IMR-90 (cell line): ENCODE data around the gene MMP14. TPM values are rescaled to one million over a fixed set of nuclear protein-coding genes. Genes with fewer than 3 reads are reported as not detected.

Experiments used
- ATAC-seq: fragments of 200-7000 bp; cut with Tn5 transposase; 2 replicates; pipeline ENCODE4 v1.9.1; 2020; ENCODE audit warnings: low read depth, mild to moderate bottlenecking, moderate library complexity
- BruUV-seq: library from RNA; stranded (reverse); fragments of 400-500 nt; replicated peaks from 2 replicates; lab custom pipeline; 2021; lab: Mats Ljungman, UMichigan
- CTCF ChIA-PET: fragments of 300-600 bp; formaldehyde crosslinking; extraction: SDS; loops from one replicate; lab custom pipeline; 2021; ENCODE audit warnings: antibody characterized with exemption; lab: Yijun Ruan, JAX
- POLR2A ChIA-PET: fragments of 300-600 bp; sonication (Branson Sonifier 250); formaldehyde crosslinking; loops from one replicate; lab custom pipeline; 2022; ENCODE audit warnings: antibody characterized with exemption; ENCODE audit not compliant: unreplicated experiment; lab: Charles Lee
- DNase-seq: peaks from one replicate; pipeline ENCODE4 v3.0.0; 2013
- H2AFZ ChIP-seq: replicated peaks from 2 replicates; pipeline ENCODE3; 2013; ENCODE audit warnings: low read length, mild to moderate bottlenecking; ENCODE audit not compliant: poor library complexity
- H2AK5ac ChIP-seq: 2 replicates; pipeline ENCODE4 v1.6.1; 2013; ENCODE audit warnings: low read depth, low read length, inconsistent platforms
- H2AK9ac ChIP-seq: replicated peaks from 2 replicates; pipeline ENCODE3; 2013; ENCODE audit warnings: mild to moderate bottlenecking, low read depth, low read length, moderate library complexity; ENCODE audit not compliant: poor library complexity
- H2BK120ac ChIP-seq: 2 replicates; pipeline ENCODE4 v1.6.1; 2013; ENCODE audit warnings: low read depth, low read length, inconsistent platforms
- H2BK15ac ChIP-seq: 3 replicates; pipeline ENCODE4 v1.6.1; 2013; ENCODE audit warnings: low read depth, low read length, inconsistent platforms
- H2BK20ac ChIP-seq: 2 replicates; pipeline ENCODE4 v1.6.1; 2013; ENCODE audit warnings: low read depth, mild to moderate bottlenecking, inconsistent platforms, low read length, moderate library complexity
- H2BK5ac ChIP-seq: 2 replicates; pipeline ENCODE4 v1.6.1; 2013; ENCODE audit warnings: mild to moderate bottlenecking, low read depth, low read length, inconsistent platforms; ENCODE audit not compliant: poor library complexity, severe bottlenecking
- H3K14ac ChIP-seq: replicated peaks from 2 replicates; pipeline ENCODE4 v1.6.1; 2013; ENCODE audit warnings: low read depth, low read length, inconsistent platforms
- H3K18ac ChIP-seq: 2 replicates; pipeline ENCODE4 v1.6.1; 2013; ENCODE audit warnings: low read depth, low read length, control low read depth
- H3K23ac ChIP-seq: 2 replicates; pipeline ENCODE4 v1.6.1; 2013; ENCODE audit warnings: low read depth, low read length, inconsistent platforms
- H3K27ac ChIP-seq: 2 replicates; pipeline ENCODE4 v1.5.1; 2013; ENCODE audit warnings: mild to moderate bottlenecking, control low read depth, low read length; ENCODE audit not compliant: insufficient read depth
- H3K27me3 ChIP-seq: 2 replicates; pipeline ENCODE4 v1.6.1; 2013; ENCODE audit warnings: low read length; ENCODE audit not compliant: control insufficient read depth, insufficient read depth
- H3K36me3 ChIP-seq: 2 replicates; pipeline ENCODE4 v1.6.1; 2013; ENCODE audit warnings: low read length, mixed read lengths; ENCODE audit not compliant: control insufficient read depth, insufficient read depth
- H3K4ac ChIP-seq: 2 replicates; pipeline ENCODE4 v1.6.1; 2013; ENCODE audit warnings: low read depth, low read length, inconsistent platforms
- H3K4me1 ChIP-seq: 2 replicates; pipeline ENCODE4 v1.6.1; 2013; ENCODE audit warnings: low read length, mixed read lengths; ENCODE audit not compliant: control insufficient read depth, insufficient read depth
- H3K4me2 ChIP-seq: 2 replicates; pipeline ENCODE4 v1.6.1; 2013; ENCODE audit warnings: low read depth, mild to moderate bottlenecking, control low read depth, low read length, moderate library complexity
- H3K4me3 ChIP-seq: 2 replicates; pipeline ENCODE4 v1.5.1; 2013; ENCODE audit warnings: low read depth, mild to moderate bottlenecking, control low read depth, low read length, moderate library complexity; ENCODE audit not compliant: insufficient read depth
- H3K56ac ChIP-seq: 2 replicates; pipeline ENCODE4 v1.6.1; 2013; ENCODE audit warnings: low read length, inconsistent platforms; ENCODE audit not compliant: insufficient read depth; ENCODE audit errors: extremely low read depth
- H3K79me1 ChIP-seq, 2 experiments: 2 replicates each; pipeline ENCODE4 v1.6.1; 2013; ENCODE audit warnings: low read length in 2 of 2, inconsistent platforms in 1 of 2, low read depth in 1 of 2
- H3K9ac ChIP-seq: 2 replicates; pipeline ENCODE4 v1.6.1; 2013; ENCODE audit warnings: low read depth, low read length, control low read depth
- H3K9me1 ChIP-seq: 2 replicates; pipeline ENCODE4 v1.6.1; 2013; ENCODE audit warnings: low read length, inconsistent platforms; ENCODE audit not compliant: insufficient read depth
- H3K9me3 ChIP-seq: 2 replicates; pipeline ENCODE4 v1.6.1; 2013; ENCODE audit warnings: low read length; ENCODE audit not compliant: control insufficient read depth, insufficient read depth
- H4K20me1 ChIP-seq: 2 replicates; pipeline ENCODE4 v1.6.1; 2013; ENCODE audit warnings: low read length, inconsistent platforms; ENCODE audit not compliant: insufficient read depth
- H4K5ac ChIP-seq: 2 replicates; pipeline ENCODE4 v1.6.1; 2013; ENCODE audit warnings: mild to moderate bottlenecking, low read depth, low read length, control low read depth
- H4K8ac ChIP-seq, 2 experiments: 2 replicates each; pipeline ENCODE4 v1.6.1; 2013; ENCODE audit warnings: low read depth in 2 of 2, low read length in 2 of 2, control low read depth in 1 of 2, inconsistent platforms in 1 of 2
- H4K91ac ChIP-seq: 2 replicates; pipeline ENCODE4 v1.6.1; 2013; ENCODE audit warnings: low read depth, low read length, inconsistent platforms; ENCODE audit not compliant: insufficient read depth
- BHLHE40 ChIP-seq: fragments of 150-350 bp; IDR thresholded peaks from 2 replicates; pipeline ENCODE4 v1.6.1; 2016; ENCODE audit warnings: mild to moderate bottlenecking, low read depth, low read length
- NFE2L2 ChIP-seq: fragments of 150-350 bp; IDR thresholded peaks from 2 replicates; pipeline ENCODE4 v1.6.1; 2016; ENCODE audit warnings: low read depth, mild to moderate bottlenecking, low read length
- RCOR1 ChIP-seq: IDR thresholded peaks from 2 replicates; pipeline ENCODE4 v1.6.1; 2012; ENCODE audit warnings: mild to moderate bottlenecking, low read length, improper control_type of control experiment; ENCODE audit not compliant: insufficient replicate concordance
- RFX5 ChIP-seq: IDR thresholded peaks from 2 replicates; pipeline ENCODE4 v1.8.0; 2012; ENCODE audit warnings: low read depth, mild to moderate bottlenecking, low read length, moderate library complexity
- dilution Hi-C: fragments of 300-500 bp; cut with HindIII; formaldehyde crosslinking; loops from one replicate; pipeline ENCODE4 v1.14.3; 2018; ENCODE audit warnings: low sequenced_read_pairs; ENCODE audit not compliant: unreplicated experiment
- in situ Hi-C: fragments of 300-500 bp; cut with MboI; formaldehyde crosslinking; loops from 3 replicates; pipeline ENCODE4 v1.14.3; 2019; ENCODE audit warnings: low sequenced_read_pairs, inconsistent platforms, mixed read lengths
- intact Hi-C: fragments of 100-400 bp; cut with micrococcal nuclease; formaldehyde crosslinking; loops from 2 replicates; pipeline ENCODE4 v1.10.0; 2022
- polyA plus RNA-seq, 3 experiments: library from polyadenylated mRNA; depleted of rRNA; stranded (reverse); fragments of >200 nt; gene quantifications; 2 replicates each; pipeline ENCODE4 v1.2.3, GENCODE V29; 2012; ENCODE audit warnings: low replicate concordance in 1 of 3
- total RNA-seq: library from RNA; depleted of rRNA; stranded (reverse); fragments of >200 nt; gene quantifications from 2 replicates; pipeline ENCODE4 v1.2.3, GENCODE V29; 2012

MMP14 gene
- total and polyA plus RNA-seq, 2 of the 4 experiments (the other 2 are of a cell fraction), result 156 to 315 TPM

GRCh38 chr14:22861651-22862050, 25.3 kb downstream of the MMP14 start:
- no peak overlapping the region for H3K27ac ChIP-seq
- no peak for ATAC-seq
- H3K4ac ChIP-seq, result no peak overlapping the region

More at GRCh38 chr14:22861651-22862050, 25.3 kb downstream of the MMP14 start:
- Histone ChIP-seq H2BK5ac (no peak overlapping the region), H2AFZ (no peak overlapping the region), H4K20me1 (no peaks in the 10 kb centered on the region), H3K79me1 (no peaks in the 10 kb centered on the region), H3K56ac (no peak overlapping the region), H4K5ac (no peak overlapping the region), H3K23ac (no peak overlapping the region), H3K4me3 (no peak overlapping the region), H3K9me1 (no peaks in the 10 kb centered on the region), H3K27me3 (no peaks in the 10 kb centered on the region), H3K9ac (no peak overlapping the region), H3K4me1 (no peaks in the 10 kb centered on the region), H3K4me2 (no peak overlapping the region), H2BK15ac (no peak overlapping the region), H3K14ac (no peak overlapping the region), H2AK5ac (no peak overlapping the region), H2BK20ac (no peak overlapping the region), H2BK120ac (no peak overlapping the region), H4K8ac (no peak overlapping the region), H2AK9ac (no peak overlapping the region), H3K9me3 (peaks cover 2% of the 10 kb centered on the region), H4K91ac (no peak overlapping the region), H3K36me3 (no peaks in the 10 kb centered on the region), H3K18ac (no peak overlapping the region)
- intact Hi-C loops, result no loop called here
- no peak for DNase-seq
- POLR2A ChIA-PET, result no interaction called here
- in situ Hi-C loops, result loop anchor here (25.0 kb wide), 1 partner anchor 474 kb away; no protein-coding TSS in a partner anchor
- no TSS peak for BruUV-seq
- TF ChIP-seq NFE2L2, result no peak
- TF ChIP-seq RFX5, result no peak
- no peak for TF ChIP-seq BHLHE40
- no peak for TF ChIP-seq RCOR1
- dilution Hi-C loops, result no loop called here
- CTCF ChIA-PET, result interaction anchor here (1.6 kb wide), 1 partner anchor 9 kb away, joined by 4 read pairs; no protein-coding TSS in a partner anchor
